ENCODE results near the gene CSNK2B.

Gene CSNK2B

GRCh38 chr6:31676904-31677303 lies 11.0 kb downstream of the CSNK2B start:
- Histone ChIP-seq H2AFZ (ENCODE audit: low read depth, low read length) (no peak overlapping the region), H3K4me2 (ENCODE audit: low read length, poor library complexity, severe bottlenecking) (no peak overlapping the region), H3K36me3 (ENCODE audit: control insufficient read depth in 1 of 2, insufficient read depth in 2 of 2, low read depth in 1 of 2, low read length in 2 of 2) (peaks cover 25 to 33% of the 10 kb centered on the region in 2 experiments), H2AK5ac (ENCODE audit: low read length, severe bottlenecking) (no peak overlapping the region), H4K91ac (ENCODE audit: low read length) (no peak overlapping the region), H4K8ac (ENCODE audit: low read length) (no peak overlapping the region), H2BK5ac (ENCODE audit: low read depth, low read length, poor library complexity, severe bottlenecking) (no peak overlapping the region), H3K23ac (ENCODE audit: low read length in 2 of 2) (no peak overlapping the region), H3K14ac (ENCODE audit: low read length in 2 of 2) (no peak overlapping the region), H3K4me3 (ENCODE audit: insufficient read depth in 1 of 2, low read depth in 1 of 2, low read length in 2 of 2) (no peak overlapping the region), H2BK12ac (ENCODE audit: low read length in 2 of 2) (no peak overlapping the region), H3K4ac (ENCODE audit: low read depth in 1 of 2, low read length in 2 of 2) (no peak overlapping the region), H3K9ac (ENCODE audit: low read length) (no peak overlapping the region), H3K18ac (ENCODE audit: low read depth in 1 of 2, low read length in 2 of 2) (no peak overlapping the region), H2BK120ac (ENCODE audit: low read depth, low read length) (no peak overlapping the region), H2BK15ac (ENCODE audit: low read depth, poor library complexity, severe bottlenecking) (no peak overlapping the region), H3K9me3 (ENCODE audit: control insufficient read depth, low read length) (no peaks in the 10 kb centered on the region), H3K27me3 (ENCODE audit: control insufficient read depth in 1 of 2, insufficient read depth in 1 of 2, low read length in 2 of 2) (no peaks in the 10 kb centered on the region), H3K27ac (ENCODE audit: low read length, poor library complexity, severe bottlenecking) (no peak overlapping the region), H3K4me1 (ENCODE audit: control insufficient read depth, insufficient read depth, low read depth, low read length) (peaks cover 11% of the 10 kb centered on the region), H3K79me1 (replicated peaks; ENCODE audit: low read length, poor library complexity, severe bottlenecking) (peaks cover 5% of the 10 kb centered on the region)
- WGBS = 73% methylated on average over 3 of the region's 6 CpGs
- no peak for DNase-seq

DNA sequence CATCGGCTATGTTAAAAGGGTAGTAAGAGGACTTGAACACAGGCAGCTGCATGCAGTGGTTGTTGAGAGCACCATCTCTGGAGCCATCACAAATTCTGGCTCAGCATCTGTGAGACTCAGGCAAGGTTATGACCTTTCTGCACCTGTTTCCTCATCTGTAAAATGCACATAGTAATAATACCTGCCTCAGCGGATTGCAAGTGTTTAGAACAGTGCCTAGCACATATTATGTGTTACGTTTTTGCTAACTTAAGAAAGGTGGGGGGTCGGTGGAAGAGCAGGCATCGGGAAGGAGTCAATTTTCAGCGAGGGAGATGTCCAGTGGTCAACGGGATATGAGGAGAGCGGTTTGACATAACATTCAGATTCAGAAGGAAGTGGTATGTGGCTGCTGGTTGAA lies 12.1 kb downstream of the CSNK2B start:
- H3K9ac ChIP-seq (ENCODE audit: low read length) = no peak overlapping the region
- peaks cover 2% of the 10 kb centered on the region for H3K79me1 ChIP-seq (replicated peaks; ENCODE audit: low read length, poor library complexity, severe bottlenecking)
- no peak overlapping the region for H4K8ac ChIP-seq (ENCODE audit: low read length)
- DNase-seq = no peak
- no peak overlapping the region for H2BK120ac ChIP-seq (ENCODE audit: low read depth, low read length)
- WGBS = 82% methylated on average over 8 of the region's 8 CpGs
- H3K4me3 ChIP-seq (ENCODE audit: insufficient read depth in 1 of 2, low read depth in 1 of 2, low read length in 2 of 2) = no peak overlapping the region
- no peak overlapping the region for H3K18ac ChIP-seq (ENCODE audit: low read depth in 1 of 2, low read length in 2 of 2)
- no peak overlapping the region for H2AK5ac ChIP-seq (ENCODE audit: low read length, severe bottlenecking)
- no peaks in the 10 kb centered on the region for H3K9me3 ChIP-seq (ENCODE audit: control insufficient read depth, low read length)
- no peak overlapping the region for H2BK12ac ChIP-seq (ENCODE audit: low read length in 2 of 2)
- no peak overlapping the region for H2AFZ ChIP-seq (ENCODE audit: low read depth, low read length)
- no peak overlapping the region for H2BK5ac ChIP-seq (ENCODE audit: low read depth, low read length, poor library complexity, severe bottlenecking)
- H4K91ac ChIP-seq (ENCODE audit: low read length) = no peak overlapping the region
- H3K36me3 ChIP-seq (ENCODE audit: control insufficient read depth in 1 of 2, insufficient read depth in 2 of 2, low read depth in 1 of 2, low read length in 2 of 2) = peaks cover 18 to 22% of the 10 kb centered on the region in 2 experiments
- no peaks in the 10 kb centered on the region for H3K27me3 ChIP-seq (ENCODE audit: control insufficient read depth in 1 of 2, insufficient read depth in 1 of 2, low read length in 2 of 2)
- peaks cover 12% of the 10 kb centered on the region for H3K4me1 ChIP-seq (ENCODE audit: control insufficient read depth, insufficient read depth, low read depth, low read length)
- no peak overlapping the region for H3K27ac ChIP-seq (ENCODE audit: low read length, poor library complexity, severe bottlenecking)
- no peak overlapping the region for H3K23ac ChIP-seq (ENCODE audit: low read length in 2 of 2)
- no peak overlapping the region for H3K4ac ChIP-seq (ENCODE audit: low read depth in 1 of 2, low read length in 2 of 2)
- no peak overlapping the region for H3K4me2 ChIP-seq (ENCODE audit: low read length, poor library complexity, severe bottlenecking)
- no peak overlapping the region for H2BK15ac ChIP-seq (ENCODE audit: low read depth, poor library complexity, severe bottlenecking)
- H3K14ac ChIP-seq (ENCODE audit: low read length in 2 of 2) = no peak overlapping the region

DNA sequence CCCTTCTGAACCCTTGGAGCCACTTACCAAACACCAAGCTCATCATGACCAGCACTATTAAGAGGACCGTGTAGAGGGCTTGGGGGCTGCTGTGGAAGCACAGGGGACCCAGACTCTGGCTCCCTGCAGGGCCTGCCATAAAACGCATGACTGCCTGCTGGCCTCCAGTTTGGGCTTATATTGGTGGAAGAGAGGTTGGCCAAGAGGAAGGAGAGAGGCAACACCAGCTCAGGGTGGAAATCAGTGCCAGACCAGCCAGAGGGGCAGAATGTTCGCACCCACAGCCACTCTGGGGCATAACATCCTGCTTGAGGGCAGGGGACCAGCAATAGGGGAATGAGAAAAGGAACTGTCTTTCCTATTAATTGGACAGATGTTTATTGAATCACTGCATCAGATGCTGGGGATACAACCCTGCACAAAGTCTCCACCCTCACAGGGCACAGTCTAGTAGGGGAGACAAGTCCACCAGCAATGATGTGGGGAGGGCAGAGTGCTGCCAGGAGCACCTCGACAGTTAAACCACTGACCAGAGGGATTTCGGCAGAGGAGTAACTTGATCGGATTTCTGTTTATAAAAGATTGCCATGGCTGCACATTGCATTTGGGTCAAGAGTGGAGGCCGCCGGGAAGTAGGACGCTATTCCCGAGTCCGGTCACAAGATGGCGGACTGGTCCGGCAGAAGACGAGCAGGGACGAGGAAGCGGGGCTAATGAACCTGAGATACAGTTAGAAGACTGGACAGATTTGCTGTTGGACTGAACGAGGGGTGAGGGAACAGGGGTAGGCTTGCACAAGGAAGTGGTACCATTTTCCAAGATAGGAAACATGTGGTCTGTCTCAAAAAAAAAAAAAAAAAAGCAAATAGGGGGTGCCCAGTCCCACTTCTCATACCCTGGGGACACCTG lies 14.6 kb downstream of the CSNK2B start, which contains the start of gene LY6G5C:
TSS of gene LY6G5C (minus strand) at position 842 of the 909 bp plus-strand sequence. CDS start at position 148, 694 bp downstream.
- Histone ChIP-seq H4K91ac (ENCODE audit: low read length) (no peak within 1 kb of the TSS), H3K14ac (ENCODE audit: low read length in 2 of 2) (peak within 1 kb of the TSS in 1 of 2 experiments; percentile 6), H3K27me3 (ENCODE audit: control insufficient read depth in 1 of 2, insufficient read depth in 1 of 2, low read length in 2 of 2) (no peaks in the 10 kb centered on the region), H4K8ac (ENCODE audit: low read length) (peak within 1 kb of the TSS; percentile 78), H2BK12ac (ENCODE audit: low read length in 2 of 2) (peak within 1 kb of the TSS in 1 of 2 experiments; percentile 38), H2BK5ac (ENCODE audit: low read depth, low read length, poor library complexity, severe bottlenecking) (no peak within 1 kb of the TSS), H3K36me3 (ENCODE audit: control insufficient read depth in 1 of 2, insufficient read depth in 2 of 2, low read depth in 1 of 2, low read length in 2 of 2) (peaks cover 14% of the 10 kb centered on the region in 2 experiments), H3K4me1 (ENCODE audit: control insufficient read depth, insufficient read depth, low read depth, low read length) (peaks cover 12% of the 10 kb centered on the region), H2BK15ac (ENCODE audit: low read depth, poor library complexity, severe bottlenecking) (peak within 1 kb of the TSS; percentile 55), H2AK5ac (ENCODE audit: low read length, severe bottlenecking) (no peak within 1 kb of the TSS), H2AFZ (ENCODE audit: low read depth, low read length) (peak within 1 kb of the TSS; percentile 66), H3K18ac (ENCODE audit: low read depth in 1 of 2, low read length in 2 of 2) (peak within 1 kb of the TSS; percentile 50 to 70), H3K4me3 (ENCODE audit: insufficient read depth in 1 of 2, low read depth in 1 of 2, low read length in 2 of 2) (peak within 1 kb of the TSS; percentile 48 to 75), H2BK120ac (ENCODE audit: low read depth, low read length) (peak within 1 kb of the TSS; percentile 12), H3K9ac (ENCODE audit: low read length) (peak within 1 kb of the TSS; percentile 81), H3K23ac (ENCODE audit: low read length in 2 of 2) (no peak within 1 kb of the TSS), H3K9me3 (ENCODE audit: control insufficient read depth, low read length) (no peaks in the 10 kb centered on the region), H3K79me1 (replicated peaks; ENCODE audit: low read length, poor library complexity, severe bottlenecking) (no peaks in the 10 kb centered on the region), H3K4me2 (ENCODE audit: low read length, poor library complexity, severe bottlenecking) (peak within 1 kb of the TSS; percentile 71), H3K27ac (ENCODE audit: low read length, poor library complexity, severe bottlenecking) (peak within 1 kb of the TSS; percentile 53), H3K4ac (ENCODE audit: low read depth in 1 of 2, low read length in 2 of 2) (peak within 1 kb of the TSS in 1 of 2 experiments; percentile 6)
- DNase-seq = peak; percentile 90
- 14% methylated on average over 17 of the region's 17 CpGs for WGBS

DNA sequence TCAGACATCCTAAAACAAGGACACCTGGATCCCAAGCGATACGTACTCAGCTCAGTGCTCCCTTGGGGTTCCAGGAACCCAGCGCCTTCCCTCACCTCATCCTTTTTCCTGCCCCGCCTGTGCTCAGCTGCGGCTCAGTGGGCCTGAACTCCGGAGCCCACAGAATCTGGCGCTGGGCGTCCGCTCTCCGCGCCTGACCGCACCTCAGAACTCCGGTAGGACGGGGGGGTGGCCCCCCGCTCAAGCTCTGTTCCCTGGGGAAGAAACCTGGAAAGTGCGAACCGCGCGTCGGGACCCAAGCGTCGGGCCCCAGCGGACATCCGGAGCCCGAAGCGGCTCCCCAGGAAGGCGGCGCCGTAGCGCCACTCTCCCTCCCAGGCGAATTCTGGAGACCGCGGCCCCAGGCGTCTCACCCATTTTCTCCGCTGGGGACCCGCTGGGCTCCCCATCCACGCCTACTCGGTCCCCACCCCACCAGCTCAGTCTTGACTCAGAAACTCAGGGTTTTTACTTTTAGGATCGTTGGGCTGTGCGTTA lies 15.3 kb downstream of the CSNK2B start:
- H4K8ac ChIP-seq (ENCODE audit: low read length) = peak overlapping the region; percentile 78
- no peaks in the 10 kb centered on the region for H3K79me1 ChIP-seq (replicated peaks; ENCODE audit: low read length, poor library complexity, severe bottlenecking)
- H2BK5ac ChIP-seq (ENCODE audit: low read depth, low read length, poor library complexity, severe bottlenecking) = no peak overlapping the region
- H2BK12ac ChIP-seq (ENCODE audit: low read length in 2 of 2) = peak overlapping the region in 1 of 2 experiments; percentile 38
- H3K4me2 ChIP-seq (ENCODE audit: low read length, poor library complexity, severe bottlenecking) = peak overlapping the region; percentile 71
- no peaks in the 10 kb centered on the region for H3K9me3 ChIP-seq (ENCODE audit: control insufficient read depth, low read length)
- H2BK120ac ChIP-seq (ENCODE audit: low read depth, low read length) = peak overlapping the region; percentile 12
- peaks cover 12% of the 10 kb centered on the region for H3K4me1 ChIP-seq (ENCODE audit: control insufficient read depth, insufficient read depth, low read depth, low read length)
- H2AFZ ChIP-seq (ENCODE audit: low read depth, low read length) = peak overlapping the region; percentile 66
- H3K27me3 ChIP-seq (ENCODE audit: control insufficient read depth in 1 of 2, insufficient read depth in 1 of 2, low read length in 2 of 2) = no peaks in the 10 kb centered on the region
- no peak overlapping the region for H2AK5ac ChIP-seq (ENCODE audit: low read length, severe bottlenecking)
- H3K4me3 ChIP-seq (ENCODE audit: insufficient read depth in 1 of 2, low read depth in 1 of 2, low read length in 2 of 2) = peak overlapping the region; percentile 48 to 75
- H3K18ac ChIP-seq (ENCODE audit: low read depth in 1 of 2, low read length in 2 of 2) = peak overlapping the region; percentile 50 to 70
- peak; percentile 58 for DNase-seq
- peaks cover 15 to 18% of the 10 kb centered on the region in 2 experiments for H3K36me3 ChIP-seq (ENCODE audit: control insufficient read depth in 1 of 2, insufficient read depth in 2 of 2, low read depth in 1 of 2, low read length in 2 of 2)
- H2BK15ac ChIP-seq (ENCODE audit: low read depth, poor library complexity, severe bottlenecking) = peak overlapping the region; percentile 55
- no peak overlapping the region for H4K91ac ChIP-seq (ENCODE audit: low read length)
- H3K9ac ChIP-seq (ENCODE audit: low read length) = peak overlapping the region; percentile 81
- 3% methylated on average over 38 of the region's 40 CpGs for whole genome bisulfite sequencing
- H3K23ac ChIP-seq (ENCODE audit: low read length in 2 of 2) = no peak overlapping the region
- H3K27ac ChIP-seq (ENCODE audit: low read length, poor library complexity, severe bottlenecking) = peak overlapping the region; percentile 53
- H3K14ac ChIP-seq (ENCODE audit: low read length in 2 of 2) = peak overlapping the region in 1 of 2 experiments; percentile 6
- H3K4ac ChIP-seq (ENCODE audit: low read depth in 1 of 2, low read length in 2 of 2) = peak overlapping the region in 1 of 2 experiments; percentile 6

Measured in mesenchymal stem cell (in vitro differentiated cells and primary cell).